ENCODE measurements around the gene STARD10.

DNA sequence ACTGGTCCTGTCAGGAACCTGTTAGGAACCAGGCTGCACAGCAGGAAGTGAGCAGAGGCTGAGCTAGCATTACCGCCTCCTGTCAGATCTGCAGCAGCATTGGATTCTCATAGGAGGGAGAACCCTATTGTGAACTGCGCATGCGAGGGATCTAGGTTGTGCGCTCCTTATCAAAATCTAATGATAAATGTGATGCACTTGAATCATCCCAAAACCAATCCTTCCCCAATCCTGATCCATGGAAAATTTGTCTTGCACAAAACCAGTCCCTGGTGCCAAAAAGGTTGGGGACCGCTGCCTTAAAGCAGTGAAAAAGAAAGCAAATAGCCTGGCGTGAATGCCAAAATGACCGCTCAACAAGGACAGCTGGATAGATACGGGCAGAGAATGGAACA is 39.7 kb downstream of the STARD10 start:
- TF ChIP-seq, protein P1, sequence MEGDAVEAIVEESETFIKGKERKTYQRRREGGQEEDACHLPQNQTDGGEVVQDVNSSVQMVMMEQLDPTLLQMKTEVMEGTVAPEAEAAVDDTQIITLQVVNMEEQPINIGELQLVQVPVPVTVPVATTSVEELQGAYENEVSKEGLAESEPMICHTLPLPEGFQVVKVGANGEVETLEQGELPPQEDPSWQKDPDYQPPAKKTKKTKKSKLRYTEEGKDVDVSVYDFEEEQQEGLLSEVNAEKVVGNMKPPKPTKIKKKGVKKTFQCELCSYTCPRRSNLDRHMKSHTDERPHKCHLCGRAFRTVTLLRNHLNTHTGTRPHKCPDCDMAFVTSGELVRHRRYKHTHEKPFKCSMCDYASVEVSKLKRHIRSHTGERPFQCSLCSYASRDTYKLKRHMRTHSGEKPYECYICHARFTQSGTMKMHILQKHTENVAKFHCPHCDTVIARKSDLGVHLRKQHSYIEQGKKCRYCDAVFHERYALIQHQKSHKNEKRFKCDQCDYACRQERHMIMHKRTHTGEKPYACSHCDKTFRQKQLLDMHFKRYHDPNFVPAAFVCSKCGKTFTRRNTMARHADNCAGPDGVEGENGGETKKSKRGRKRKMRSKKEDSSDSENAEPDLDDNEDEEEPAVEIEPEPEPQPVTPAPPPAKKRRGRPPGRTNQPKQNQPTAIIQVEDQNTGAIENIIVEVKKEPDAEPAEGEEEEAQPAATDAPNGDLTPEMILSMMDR (IDR thresholded peaks at IDR 0.05; ENCODE audit: low read length), result no peak
- TF ChIP-seq EZH2 (IDR thresholded peaks at IDR 0.05; ENCODE audit: borderline replicate concordance, low read length), result no peak
